ENCODE data around the gene MSRB1. TPM values are rescaled to one million over a fixed set of nuclear protein-coding genes. Genes with fewer than 3 reads are reported as not detected.

Gene MSRB1
- total RNA-seq, 1 experiment from 2014 or later = 25.7 TPM

- Histone ChIP-seq H3K27me3 (ENCODE audit: low read length) (no peaks in the 10 kb centered on the region), H3K4me2 (ENCODE audit: low read length) (no peak overlapping the region), H4K20me1 (ENCODE audit: low read length) (no peaks in the 10 kb centered on the region), H3K9ac (ENCODE audit: low read length) (no peak overlapping the region), H3K27ac (ENCODE audit: low read length) (no peak overlapping the region), H2AFZ (ENCODE audit: low read length) (no peak overlapping the region), H3K36me3 (ENCODE audit: low read depth, low read length) (no peaks in the 10 kb centered on the region), H3K4me1 (ENCODE audit: insufficient read depth, low read length) (no peaks in the 10 kb centered on the region), H3K9me3 (ENCODE audit: low read length) (no peaks in the 10 kb centered on the region), H3K79me2 (ENCODE audit: low read length) (no peaks in the 10 kb centered on the region), H3F3A (ENCODE audit: low read length, unreplicated experiment) (no peaks in the 10 kb centered on the region), H3K9me2 (replicated peaks; ENCODE audit: low read length) (no peaks in the 10 kb centered on the region), H3K4me3 (ENCODE audit: low read length) (no peak overlapping the region)
- ChIA-PET POLR2A (ENCODE audit: unreplicated experiment) (no interaction called here), CTCF (interaction anchor here (0.7 kb wide), 1 partner anchor 191 kb away, joined by 9 read pairs; no protein-coding TSS in a partner anchor)
- TF ChIP-seq EZH2 (IDR thresholded peaks at IDR 0.05; ENCODE audit: low read length, unreplicated experiment) = no peak
- no peak for TF ChIP-seq EZH2phosphoT487 (IDR thresholded peaks at IDR 0.05; ENCODE audit: borderline replicate concordance, low read length)
- no peak for TF ChIP-seq CTCF (conservative IDR thresholded peaks at IDR 0.05; ENCODE audit: low read depth, low read length)
- intact Hi-C loops (cut with micrococcal nuclease) = no loop called here
- BruUV-seq (replicated peaks) = no TSS peak
- DNase-seq (no peak), ATAC-seq (no peak)
These were observed 6.5 kb upstream of the MSRB1 start for GRCh38 chr16:1949507-1949906.

- H3K4me3 ChIP-seq (ENCODE audit: low read length) = no peak overlapping the region
- ChIA-PET POLR2A (ENCODE audit: unreplicated experiment) (no interaction called here), CTCF (no interaction called here)
- no peak overlapping the region for H3K9ac ChIP-seq (ENCODE audit: low read length)
- no peaks in the 10 kb centered on the region for H3F3A ChIP-seq (ENCODE audit: low read length, unreplicated experiment)
- H3K27me3 ChIP-seq (ENCODE audit: low read length) = no peaks in the 10 kb centered on the region
- TF ChIP-seq EZH2 (IDR thresholded peaks at IDR 0.05; ENCODE audit: low read length, unreplicated experiment) = no peak
- TF ChIP-seq CTCF (conservative IDR thresholded peaks at IDR 0.05; ENCODE audit: low read depth, low read length) = no peak
- no peak for TF ChIP-seq EZH2phosphoT487 (IDR thresholded peaks at IDR 0.05; ENCODE audit: borderline replicate concordance, low read length)
- no peaks in the 10 kb centered on the region for H3K36me3 ChIP-seq (ENCODE audit: low read depth, low read length)
- H3K4me1 ChIP-seq (ENCODE audit: insufficient read depth, low read length) = peaks cover 2% of the 10 kb centered on the region
- no peak overlapping the region for H3K27ac ChIP-seq (ENCODE audit: low read length)
- intact Hi-C loops (cut with micrococcal nuclease) = no loop called here
- DNase-seq (no peak), ATAC-seq (no peak)
- no peaks in the 10 kb centered on the region for H3K9me3 ChIP-seq (ENCODE audit: low read length)
- no TSS peak for BruUV-seq (replicated peaks)
- H3K9me2 ChIP-seq (replicated peaks; ENCODE audit: low read length) = no peaks in the 10 kb centered on the region
- peaks cover 6% of the 10 kb centered on the region; the same call in 1 of the 2 replicates for H3K79me2 ChIP-seq (ENCODE audit: low read length)
- no peak overlapping the region for H3K4me2 ChIP-seq (ENCODE audit: low read length)
- no peak overlapping the region for H2AFZ ChIP-seq (ENCODE audit: low read length)
- no peaks in the 10 kb centered on the region for H4K20me1 ChIP-seq (ENCODE audit: low read length)
These were observed 4.3 kb upstream of the MSRB1 start for GRCh38 chr16:1947369-1947670.

- intact Hi-C loops (cut with micrococcal nuclease) = no loop called here
- no peaks in the 10 kb centered on the region for H3K27me3 ChIP-seq (ENCODE audit: low read length)
- H3K79me2 ChIP-seq (ENCODE audit: low read length) = peaks cover 6% of the 10 kb centered on the region; the same call in 1 of the 2 replicates
- H3K4me3 ChIP-seq (ENCODE audit: low read length) = no peak overlapping the region
- DNase-seq (no peak), ATAC-seq (no peak)
- H3F3A ChIP-seq (ENCODE audit: low read length, unreplicated experiment) = no peaks in the 10 kb centered on the region
- no peak overlapping the region for H3K4me2 ChIP-seq (ENCODE audit: low read length)
- no peak overlapping the region for H2AFZ ChIP-seq (ENCODE audit: low read length)
- H3K9me2 ChIP-seq (replicated peaks; ENCODE audit: low read length) = no peaks in the 10 kb centered on the region
- BruUV-seq (replicated peaks) = no TSS peak
- H3K36me3 ChIP-seq (ENCODE audit: low read depth, low read length) = no peaks in the 10 kb centered on the region
- CTCF ChIA-PET = no interaction called here
- H3K4me1 ChIP-seq (ENCODE audit: insufficient read depth, low read length) = peaks cover 8% of the 10 kb centered on the region
- no peaks in the 10 kb centered on the region for H3K9me3 ChIP-seq (ENCODE audit: low read length)
- no peak overlapping the region for H3K27ac ChIP-seq (ENCODE audit: low read length)
- POLR2A ChIA-PET (ENCODE audit: unreplicated experiment) = no interaction called here
- TF ChIP-seq CTCF (conservative IDR thresholded peaks at IDR 0.05; ENCODE audit: low read depth, low read length) = no peak
- TF ChIP-seq EZH2phosphoT487 (IDR thresholded peaks at IDR 0.05; ENCODE audit: borderline replicate concordance, low read length) = no peak
- TF ChIP-seq EZH2 (IDR thresholded peaks at IDR 0.05; ENCODE audit: low read length, unreplicated experiment) = no peak
- H4K20me1 ChIP-seq (ENCODE audit: low read length) = no peaks in the 10 kb centered on the region
- H3K9ac ChIP-seq (ENCODE audit: low read length) = no peak overlapping the region
These were observed 3.7 kb upstream of the MSRB1 start for GRCh38 chr16:1946495-1947368.

Data from PC-3 (cell line).